ENCODE data around the gene MIER1. TPM values are rescaled to one million over a fixed set of nuclear protein-coding genes. Genes with fewer than 3 reads are reported as not detected.

The MIER1 gene
- total RNA-seq, 1 experiment from 2014 or later, result 28.7 TPM

GRCh38 chr1:66999640-67000400 lies 75.0 kb downstream of the MIER1 start:
- BruUV-seq (replicated peaks), result no TSS peak
- H3K4me3 ChIP-seq (replicated peaks in 1 of 2; ENCODE audit: low read depth in 1 of 2, low read length in 2 of 2), result no peak overlapping the region
- POLR2A ChIA-PET, result no interaction called here
- H3K36me3 ChIP-seq (ENCODE audit: control insufficient read depth in 1 of 2, insufficient read depth in 2 of 2, low read length in 2 of 2), result no peaks in the 10 kb centered on the region
- no peak overlapping the region for H3K4me2 ChIP-seq (ENCODE audit: low read length)
- no peak for TF ChIP-seq CEBPB (IDR thresholded peaks at IDR 0.05; ENCODE audit: low read depth)
- no peak for TF ChIP-seq SIN3A (IDR thresholded peaks at IDR 0.05; ENCODE audit: low read depth)
- TF ChIP-seq ATF3 (IDR thresholded peaks at IDR 0.05), result no peak
- H3K9ac ChIP-seq (ENCODE audit: low read length), result no peak overlapping the region
- intact Hi-C loops (cut with micrococcal nuclease), result loop anchor here (10.0 kb wide), 1 partner anchor 505 kb away; no protein-coding TSS in a partner anchor
- H4K20me1 ChIP-seq (ENCODE audit: insufficient read depth), result no peaks in the 10 kb centered on the region
- H3K27ac ChIP-seq (ENCODE audit: low read depth, low read length), result no peak overlapping the region
- CTCF ChIA-PET, result interaction anchor here (1.1 kb wide), 2 partner anchors 149 to 213 kb away, joined by 4 to 5 read pairs; no protein-coding TSS in a partner anchor
- no peaks in the 10 kb centered on the region for H3K9me2 ChIP-seq (ENCODE audit: insufficient read depth)
- no peaks in the 10 kb centered on the region for H3K4me1 ChIP-seq (ENCODE audit: control insufficient read depth in 1 of 2, insufficient read depth in 2 of 2, low read length in 2 of 2)
- no peaks in the 10 kb centered on the region for H3K9me3 ChIP-seq (ENCODE audit: control insufficient read depth in 1 of 2, insufficient read depth in 1 of 2, low read depth in 1 of 2, low read length in 2 of 2)
- no peaks in the 10 kb centered on the region for H3K27me3 ChIP-seq (ENCODE audit: insufficient read depth, low read length)
- H2AFZ ChIP-seq (ENCODE audit: low read depth, low read length, poor library complexity, severe bottlenecking), result no peak overlapping the region
- H3K79me2 ChIP-seq (ENCODE audit: insufficient read depth, low read length), result no peaks in the 10 kb centered on the region
- RAD21 ChIA-PET (ENCODE audit: low non-redundant PET in 1 of 2, low total read pairs in 2 of 2, uncharacterized antibody in 2 of 2, unreplicated experiment in 2 of 2), result no interaction called here
- DNase-seq (ENCODE audit: low read depth, low spot score) (no peak), ATAC-seq (no peak)

GRCh38 chr1:67001682-67002425 lies 77.1 kb downstream of the MIER1 start:
- POLR2A ChIA-PET, result no interaction called here
- no peaks in the 10 kb centered on the region for H3K27me3 ChIP-seq (ENCODE audit: insufficient read depth, low read length)
- CTCF ChIA-PET, result no interaction called here
- no peak overlapping the region for H3K4me2 ChIP-seq (ENCODE audit: low read length)
- RAD21 ChIA-PET (ENCODE audit: low non-redundant PET in 1 of 2, low total read pairs in 2 of 2, uncharacterized antibody in 2 of 2, unreplicated experiment in 2 of 2), result interaction anchor here in 1 of 2 experiments (1.6 kb wide), 1 partner anchor 147 kb away, joined by 4 read pairs; no protein-coding TSS in a partner anchor
- H3K9ac ChIP-seq (ENCODE audit: low read length), result no peak overlapping the region
- no peaks in the 10 kb centered on the region for H3K79me2 ChIP-seq (ENCODE audit: insufficient read depth, low read length)
- H3K4me3 ChIP-seq (replicated peaks in 1 of 2; ENCODE audit: low read depth in 1 of 2, low read length in 2 of 2), result no peak overlapping the region
- no peak overlapping the region for H3K27ac ChIP-seq (ENCODE audit: low read depth, low read length)
- intact Hi-C loops (cut with micrococcal nuclease), result no loop called here
- ATAC-seq (no peak), DNase-seq (ENCODE audit: low read depth, low spot score) (no peak)
- H3K9me3 ChIP-seq (ENCODE audit: control insufficient read depth in 1 of 2, insufficient read depth in 1 of 2, low read depth in 1 of 2, low read length in 2 of 2), result no peaks in the 10 kb centered on the region
- H3K36me3 ChIP-seq (ENCODE audit: control insufficient read depth in 1 of 2, insufficient read depth in 2 of 2, low read length in 2 of 2), result no peaks in the 10 kb centered on the region
- TF ChIP-seq TCF7L2 (IDR thresholded peaks at IDR 0.05; ENCODE audit: borderline replicate concordance, extremely low read depth, insufficient read depth, insufficient read length) (no peak), FOSL1 (IDR thresholded peaks at IDR 0.05; ENCODE audit: low read depth) (no peak), ZNF274 (IDR thresholded peaks at IDR 0.05; ENCODE audit: low read depth, low read length) (no peak), JUND (IDR thresholded peaks at IDR 0.05) (no peak), EGR1 (IDR thresholded peaks at IDR 0.05; ENCODE audit: low read depth) (no peak)
- no peak overlapping the region for H2AFZ ChIP-seq (ENCODE audit: low read depth, low read length, poor library complexity, severe bottlenecking)
- H3K9me2 ChIP-seq (ENCODE audit: insufficient read depth), result no peaks in the 10 kb centered on the region
- no peaks in the 10 kb centered on the region for H4K20me1 ChIP-seq (ENCODE audit: insufficient read depth)
- BruUV-seq (replicated peaks), result no TSS peak
- H3K4me1 ChIP-seq (ENCODE audit: control insufficient read depth in 1 of 2, insufficient read depth in 2 of 2, low read length in 2 of 2), result no peaks in the 10 kb centered on the region
